Measurements from ENCODE around the gene C6orf132.

DNA sequence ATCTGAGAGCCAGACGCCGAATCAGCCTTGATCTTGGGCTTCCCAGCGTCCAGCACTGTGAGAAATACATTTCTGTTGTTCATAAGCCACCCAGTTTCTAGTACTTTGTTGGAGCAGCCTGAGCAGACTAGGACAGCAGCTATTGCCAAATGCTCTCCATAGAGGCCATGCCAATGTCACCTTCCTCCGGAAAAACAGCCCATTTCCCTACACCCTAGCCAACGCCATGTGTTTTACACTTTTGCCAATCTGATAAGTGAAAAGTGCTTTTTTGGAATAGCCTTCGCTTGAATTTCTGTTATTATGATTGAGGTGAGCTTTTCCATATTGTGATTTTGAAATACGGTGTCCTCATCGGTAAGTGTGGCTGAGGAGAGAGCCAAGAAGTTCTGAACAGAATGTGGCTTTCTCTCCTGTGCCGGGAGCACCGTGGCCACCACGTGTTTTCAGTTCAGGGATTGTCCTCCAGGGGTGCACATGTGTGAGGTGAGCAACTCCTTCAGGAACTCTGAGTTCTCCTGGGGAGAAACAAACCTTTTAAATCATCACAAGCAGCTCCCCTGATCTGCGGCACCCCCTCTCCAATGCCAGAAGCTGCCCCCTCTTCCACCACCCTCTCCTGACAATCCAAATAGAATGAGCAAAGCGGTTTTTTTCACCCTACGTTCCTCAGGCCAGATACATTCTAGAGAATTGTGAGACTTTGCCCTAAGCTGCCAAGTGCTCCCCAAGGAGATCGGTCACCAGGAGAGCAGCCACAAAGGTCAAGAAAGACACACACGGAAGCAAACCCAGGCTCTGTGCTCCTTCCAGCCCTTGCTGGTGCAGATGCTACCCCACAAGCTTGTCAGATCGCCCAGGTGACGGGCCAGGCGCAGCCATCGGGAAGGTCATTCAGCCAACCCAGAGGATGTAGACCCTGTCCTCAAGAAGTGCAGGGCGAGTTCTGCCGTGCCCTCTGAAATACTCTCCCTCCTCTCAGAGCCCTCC is 56.1 kb downstream of the C6orf132 start:
- TF ChIP-seq EP300 (IDR thresholded peaks at IDR 0.05), result no peak
- TF ChIP-seq, protein P1, sequence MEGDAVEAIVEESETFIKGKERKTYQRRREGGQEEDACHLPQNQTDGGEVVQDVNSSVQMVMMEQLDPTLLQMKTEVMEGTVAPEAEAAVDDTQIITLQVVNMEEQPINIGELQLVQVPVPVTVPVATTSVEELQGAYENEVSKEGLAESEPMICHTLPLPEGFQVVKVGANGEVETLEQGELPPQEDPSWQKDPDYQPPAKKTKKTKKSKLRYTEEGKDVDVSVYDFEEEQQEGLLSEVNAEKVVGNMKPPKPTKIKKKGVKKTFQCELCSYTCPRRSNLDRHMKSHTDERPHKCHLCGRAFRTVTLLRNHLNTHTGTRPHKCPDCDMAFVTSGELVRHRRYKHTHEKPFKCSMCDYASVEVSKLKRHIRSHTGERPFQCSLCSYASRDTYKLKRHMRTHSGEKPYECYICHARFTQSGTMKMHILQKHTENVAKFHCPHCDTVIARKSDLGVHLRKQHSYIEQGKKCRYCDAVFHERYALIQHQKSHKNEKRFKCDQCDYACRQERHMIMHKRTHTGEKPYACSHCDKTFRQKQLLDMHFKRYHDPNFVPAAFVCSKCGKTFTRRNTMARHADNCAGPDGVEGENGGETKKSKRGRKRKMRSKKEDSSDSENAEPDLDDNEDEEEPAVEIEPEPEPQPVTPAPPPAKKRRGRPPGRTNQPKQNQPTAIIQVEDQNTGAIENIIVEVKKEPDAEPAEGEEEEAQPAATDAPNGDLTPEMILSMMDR (IDR thresholded peaks at IDR 0.05), result peak in 1 of 3 experiments; percentile 15
- no peak for TF ChIP-seq POLR2A (IDR thresholded peaks at IDR 0.05; ENCODE audit: low read depth)

Measured in esophagus muscularis mucosa (tissue), 4 donors.